CD4-positive, alpha-beta T cell treated with Interleukin-10 for 1 hour (primary cell): ENCODE data around the gene CD3D.

ENCODE experiments used
- DNase-seq: peaks from one replicate; pipeline ENCODE4 v3.0.0-alpha.2; 2020

Gene CD3D

GRCh38 chr11:118342503-118343161 lies at the start of gene CD3D:
CD3D (minus strand) TSS chr11:118342705; CDS start chr11:118342607, 98 bp downstream.
- peak; percentile 82 for DNase-seq

DNA sequence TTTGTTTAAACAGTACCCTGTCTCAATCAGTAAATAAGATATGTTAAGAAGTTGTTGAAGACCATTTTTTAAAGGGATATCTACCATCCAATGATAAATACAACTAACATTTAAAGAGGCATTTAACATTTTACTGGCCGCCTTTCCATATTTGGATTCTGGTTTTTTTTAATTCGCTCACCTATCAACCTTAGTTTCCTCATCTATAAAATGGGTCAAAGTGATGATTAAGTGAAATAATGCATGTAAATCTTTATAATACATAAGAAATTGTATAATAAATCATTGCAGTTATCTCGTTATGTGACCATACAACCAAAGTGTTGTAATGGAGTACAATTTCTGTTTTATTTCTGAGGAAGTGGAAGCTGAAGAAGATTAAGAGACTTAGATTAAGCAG lies 41.2 kb upstream of the CD3D start:
- DNase-seq = no peak

DNA sequence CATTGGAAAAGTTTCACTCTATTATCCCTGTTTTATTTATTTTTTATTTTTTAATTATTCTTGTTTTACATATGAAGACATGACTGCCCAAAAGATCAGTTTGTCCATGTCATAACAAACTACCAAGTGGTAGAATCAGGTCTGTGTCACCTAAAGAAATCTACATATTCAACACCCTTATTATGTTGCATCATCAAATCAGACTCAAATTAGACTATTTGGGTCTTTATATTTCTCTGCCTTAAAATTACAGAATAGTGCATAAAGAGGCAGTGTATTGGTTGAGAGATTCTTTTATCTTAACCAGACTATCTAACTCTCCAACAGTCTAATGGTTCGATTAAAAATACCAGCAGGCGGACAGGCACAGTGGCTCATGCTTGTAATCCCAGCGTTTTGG lies 40.4 kb upstream of the CD3D start:
- DNase-seq = no peak

- no peak for DNase-seq
Measured at GRCh38 chr11:118380571-118380970, 38.1 kb upstream of the CD3D start.

DNA sequence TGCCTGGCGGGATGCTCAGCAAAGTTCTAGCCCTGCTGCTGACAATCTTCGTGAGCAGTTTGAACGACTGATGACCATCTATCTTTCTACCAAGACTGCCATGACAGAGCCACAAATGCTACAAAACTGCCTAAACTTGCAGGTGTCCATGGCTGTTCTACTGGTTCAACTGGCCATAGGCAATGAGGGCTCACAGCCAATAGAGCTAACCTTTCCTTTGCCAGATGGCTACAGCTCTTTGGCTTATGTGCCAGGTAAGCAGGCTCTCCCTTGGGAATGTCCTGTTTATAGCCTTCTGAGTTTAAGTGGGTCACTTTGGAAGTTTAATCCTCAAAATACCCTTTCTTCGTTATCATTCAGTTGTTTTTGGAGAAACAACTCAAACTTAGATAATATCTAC lies 37.0 kb upstream of the CD3D start:
- no peak for DNase-seq

GRCh38 chr11:118375978-118376377 lies 33.5 kb upstream of the CD3D start:
- no peak for DNase-seq

DNA sequence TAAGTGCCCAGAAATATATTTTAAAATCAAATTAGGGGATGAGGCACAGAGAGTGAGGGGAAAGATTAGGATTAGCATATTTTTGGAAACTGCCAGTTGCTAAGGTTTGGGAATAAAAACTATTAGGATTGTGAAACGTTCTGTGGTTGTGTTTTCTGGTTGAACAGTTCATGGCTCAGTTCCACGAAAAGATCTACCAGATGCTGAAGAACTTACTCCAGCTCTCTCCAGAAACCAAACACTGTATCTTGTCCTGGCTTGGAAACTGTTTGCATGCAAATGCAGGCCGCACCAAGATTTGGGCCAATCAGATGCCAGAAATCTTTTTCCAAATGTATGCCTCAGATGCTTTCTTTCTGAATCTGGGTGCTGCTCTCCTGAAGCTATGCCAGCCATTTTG lies 32.2 kb upstream of the CD3D start:
- DNase-seq = no peak

DNA sequence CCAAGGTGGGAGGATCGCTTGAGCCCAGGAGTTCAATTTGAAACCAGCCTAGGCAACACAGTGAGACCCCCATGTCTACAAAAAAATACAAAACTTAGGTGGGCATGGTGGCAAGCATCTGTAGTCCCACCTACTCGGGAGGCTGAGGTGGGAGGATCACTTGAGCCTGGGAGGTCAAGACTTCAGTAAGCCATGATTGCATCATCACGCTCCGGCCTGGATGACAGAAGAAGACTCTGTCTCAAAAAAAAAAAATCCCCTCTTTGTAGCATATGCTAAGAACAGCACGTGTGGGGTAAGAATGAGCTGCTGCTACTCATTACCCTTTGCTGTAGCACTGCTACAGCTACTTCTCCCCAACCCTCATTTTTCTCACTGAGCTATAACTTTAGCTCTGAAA lies 31.4 kb upstream of the CD3D start:
- DNase-seq = no peak

DNA sequence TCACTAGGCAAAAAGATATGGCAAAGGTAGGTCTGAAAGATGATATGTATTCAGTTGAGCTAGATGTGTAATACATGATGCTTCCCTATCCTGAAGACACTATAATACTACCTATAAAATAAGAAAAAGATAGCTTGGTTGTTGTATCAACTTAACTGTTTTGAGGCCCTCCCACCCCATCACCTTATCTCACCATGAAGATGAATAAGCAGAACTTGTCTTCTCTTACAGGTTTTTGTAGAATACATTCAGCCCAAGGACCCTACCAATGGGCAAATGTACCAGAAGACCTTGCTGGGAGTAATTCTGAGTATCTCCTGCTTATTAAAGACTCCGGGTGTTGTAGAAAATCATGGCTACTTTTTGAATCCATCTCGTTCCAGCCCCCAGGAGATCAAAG lies 30.8 kb upstream of the CD3D start:
- no peak for DNase-seq

DNA sequence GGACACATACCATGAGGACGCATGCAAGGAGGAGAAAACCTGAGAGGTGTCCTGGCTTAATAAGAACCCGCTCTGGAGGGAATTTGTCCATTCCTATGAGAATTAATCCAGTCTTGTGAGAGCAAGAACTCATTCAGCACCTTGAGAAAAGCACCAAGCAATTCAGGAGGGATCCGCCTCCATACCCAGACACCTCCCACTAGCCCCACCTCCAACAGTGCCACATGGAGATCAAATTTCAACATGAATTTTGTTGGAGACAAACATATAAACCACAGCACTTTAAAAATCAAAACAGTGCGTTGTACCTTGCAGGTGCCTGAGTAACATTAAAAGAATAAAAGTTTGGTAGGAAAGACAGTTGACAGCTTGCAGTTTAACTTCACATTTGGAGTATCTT lies 28.3 kb upstream of the CD3D start:
- no peak for DNase-seq

GRCh38 chr11:118366287-118366686 lies 23.8 kb upstream of the CD3D start:
- DNase-seq = no peak

DNA sequence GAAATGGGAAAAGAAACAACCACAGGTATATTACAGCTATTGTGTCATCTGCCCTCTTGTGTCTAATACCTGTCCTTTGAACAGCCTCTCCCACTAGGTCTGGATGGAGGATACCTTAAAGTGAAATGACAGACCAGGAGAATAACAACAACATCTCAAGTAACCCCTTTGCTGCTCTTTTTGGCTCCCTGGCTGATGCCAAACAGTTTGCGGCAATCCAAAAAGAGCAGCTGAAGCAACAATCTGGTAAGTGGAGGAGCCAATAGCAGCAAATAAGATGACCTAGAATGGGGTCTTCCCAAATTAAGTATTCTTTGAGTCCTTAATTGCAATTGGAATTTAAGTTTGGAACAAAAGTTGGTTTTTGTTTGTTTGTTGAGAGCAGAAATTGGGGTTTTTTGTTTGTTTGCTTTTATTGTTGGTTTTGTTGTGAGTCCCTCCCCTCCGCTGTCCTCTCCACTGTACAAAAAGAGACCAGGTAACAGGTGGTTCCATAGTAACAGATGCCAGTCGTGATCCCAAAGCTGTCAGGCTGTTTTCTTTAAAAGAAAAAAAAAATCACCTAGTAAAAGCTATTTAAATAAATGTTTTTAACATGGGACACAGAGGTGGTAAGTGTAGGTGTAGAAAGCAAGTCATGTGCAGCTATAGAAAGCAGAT lies 22.6 kb upstream of the CD3D start:
- DNase-seq = no peak

DNA sequence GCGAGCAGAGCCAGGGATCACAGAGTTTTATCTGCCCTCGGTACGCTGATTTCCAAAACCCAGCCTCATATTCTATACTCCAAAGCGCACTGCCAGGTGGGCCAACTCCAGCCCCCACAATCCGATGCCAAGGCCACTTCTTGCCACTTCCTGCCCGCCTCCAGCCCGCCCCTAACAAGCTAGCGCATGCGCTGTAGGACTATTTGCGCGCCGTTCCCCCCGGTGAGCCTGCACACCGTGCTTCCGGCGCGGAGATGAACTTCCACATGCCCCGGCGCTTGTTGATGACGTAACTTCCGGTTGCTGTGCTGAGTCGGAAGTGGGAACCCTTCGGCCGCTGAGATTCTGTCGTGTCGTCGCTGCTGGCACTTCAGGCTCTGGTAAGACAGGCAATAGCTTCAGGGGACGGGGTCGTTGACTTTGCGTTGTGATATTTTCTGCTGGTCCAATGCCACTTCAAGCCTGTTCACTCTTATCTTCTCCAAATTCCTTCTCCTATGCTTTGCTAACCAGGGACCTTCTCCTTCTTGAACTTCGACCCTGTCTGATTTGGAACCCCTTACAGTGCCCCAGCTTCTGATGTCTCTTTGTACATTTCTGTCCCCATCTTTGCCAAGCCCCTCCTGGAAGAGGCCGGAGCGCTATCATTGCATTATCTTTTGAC lies 16.9 kb upstream of the CD3D start, which contains the start of gene UBE4A:
UBE4A (plus strand) TSS at position 306 of the 664 bp plus-strand sequence. CDS start 5,481 bp downstream, outside the sequence.
- peak; percentile 98 for DNase-seq

- no peak for DNase-seq
Measured at GRCh38 chr11:118358071-118358470, 15.6 kb upstream of the CD3D start.

DNA sequence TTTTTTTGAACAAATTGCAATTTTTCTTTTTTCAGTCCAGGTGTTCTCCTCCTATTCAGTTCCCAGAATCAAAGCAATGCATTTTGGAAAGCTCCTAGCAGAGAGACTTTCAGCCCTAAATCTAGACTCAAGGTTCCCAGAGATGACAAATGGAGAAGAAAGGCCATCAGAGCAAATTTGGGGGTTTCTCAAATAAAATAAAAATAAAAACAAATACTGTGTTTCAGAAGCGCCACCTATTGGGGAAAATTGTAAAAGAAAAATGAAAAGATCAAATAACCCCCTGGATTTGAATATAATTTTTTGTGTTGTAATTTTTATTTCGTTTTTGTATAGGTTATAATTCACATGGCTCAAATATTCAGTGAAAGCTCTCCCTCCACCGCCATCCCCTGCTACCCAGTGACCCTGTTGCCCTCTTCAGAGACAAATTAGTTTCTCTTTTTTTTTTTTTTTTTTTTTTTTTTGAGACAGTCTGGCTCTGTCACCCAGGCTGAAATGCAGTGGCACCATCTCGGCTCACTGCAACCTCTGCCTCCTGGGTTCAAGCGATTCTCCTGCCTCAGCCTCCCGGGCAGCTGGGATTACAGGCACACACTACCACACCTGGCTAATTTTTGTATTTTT lies 10.7 kb upstream of the CD3D start:
- DNase-seq = peak; percentile 76

DNA sequence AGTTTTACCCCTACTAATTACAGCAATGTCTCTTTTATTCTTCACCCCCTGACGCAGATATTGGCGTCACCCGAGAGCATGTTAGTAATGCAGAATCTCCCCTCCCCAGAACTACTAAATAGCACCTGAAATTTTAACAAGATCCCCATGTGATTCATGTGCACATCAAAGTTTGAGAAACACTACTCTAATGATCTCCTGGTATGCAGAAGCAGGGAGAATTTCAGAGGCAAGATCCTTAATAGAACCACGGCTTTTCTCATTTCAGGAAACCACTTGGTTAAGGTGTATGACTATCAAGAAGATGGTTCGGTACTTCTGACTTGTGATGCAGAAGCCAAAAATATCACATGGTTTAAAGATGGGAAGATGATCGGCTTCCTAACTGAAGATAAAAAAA lies 7.0 kb upstream of the CD3D start:
- no peak for DNase-seq

GRCh38 chr11:118343981-118344515 lies 1.5 kb upstream of the CD3D start, which contains the start of gene CD3G:
CD3G (plus strand) TSS chr11:118344344; CDS start chr11:118344424, 80 bp downstream.
- DNase-seq = peak; percentile 77

- DNase-seq = no peak
Measured at GRCh38 chr11:118343248-118343647, 743 bp upstream of the CD3D start.

DNA sequence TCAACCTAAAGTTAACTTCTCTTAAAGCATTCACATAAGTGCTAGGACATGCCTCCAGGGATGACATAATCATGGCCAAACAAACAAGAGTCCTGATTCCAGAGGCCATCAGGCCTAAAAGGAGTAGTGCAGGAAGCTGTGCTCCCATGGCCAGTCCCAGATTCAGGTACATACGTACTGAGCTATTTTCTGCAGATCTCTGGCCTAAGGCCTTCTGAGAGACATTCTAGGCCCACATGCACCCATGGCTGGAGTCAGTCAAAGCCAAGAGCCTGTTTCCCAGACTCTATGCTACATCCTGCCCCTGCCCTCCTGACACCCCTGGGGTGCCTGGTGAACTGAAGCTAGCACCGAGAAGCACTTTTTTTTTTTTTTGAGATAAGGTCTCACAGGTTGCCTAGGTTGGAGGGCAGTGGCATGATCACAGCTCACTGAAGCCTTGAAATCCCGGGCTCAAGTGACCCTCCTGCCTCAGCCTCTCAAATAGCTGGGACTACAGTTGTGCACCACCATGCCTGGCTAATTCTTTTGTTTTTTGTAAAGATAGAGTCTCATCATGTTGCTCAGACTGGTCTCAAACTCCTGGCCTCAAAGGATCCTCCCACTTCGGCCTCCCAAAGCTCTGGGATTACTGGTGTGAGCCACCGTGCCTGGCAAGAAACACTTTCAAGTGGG lies 553 bp downstream of the CD3D start:
- DNase-seq = no peak

DNA sequence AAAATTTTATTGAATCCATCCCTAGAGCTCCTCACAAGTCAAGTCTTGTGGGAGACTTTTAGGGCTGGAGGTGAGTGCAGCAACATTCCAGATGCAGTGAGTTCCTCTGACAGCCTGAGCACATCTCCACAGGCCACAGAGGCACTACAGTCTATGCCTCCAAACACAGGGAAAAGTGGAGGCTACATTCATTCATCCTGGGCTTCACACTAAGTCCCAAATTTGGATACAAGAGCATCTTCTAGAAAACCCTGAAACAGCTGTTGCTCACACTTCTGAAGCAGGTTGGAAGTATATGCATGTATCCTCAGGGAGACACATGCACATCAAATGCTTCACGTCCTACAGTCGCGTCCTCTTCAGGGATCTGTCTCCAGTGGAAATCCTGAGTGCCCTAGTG lies 1.2 kb downstream of the CD3D start:
- no peak for DNase-seq

GRCh38 chr11:118340449-118340848 lies 2.1 kb downstream of the CD3D start:
- DNase-seq = no peak

DNA sequence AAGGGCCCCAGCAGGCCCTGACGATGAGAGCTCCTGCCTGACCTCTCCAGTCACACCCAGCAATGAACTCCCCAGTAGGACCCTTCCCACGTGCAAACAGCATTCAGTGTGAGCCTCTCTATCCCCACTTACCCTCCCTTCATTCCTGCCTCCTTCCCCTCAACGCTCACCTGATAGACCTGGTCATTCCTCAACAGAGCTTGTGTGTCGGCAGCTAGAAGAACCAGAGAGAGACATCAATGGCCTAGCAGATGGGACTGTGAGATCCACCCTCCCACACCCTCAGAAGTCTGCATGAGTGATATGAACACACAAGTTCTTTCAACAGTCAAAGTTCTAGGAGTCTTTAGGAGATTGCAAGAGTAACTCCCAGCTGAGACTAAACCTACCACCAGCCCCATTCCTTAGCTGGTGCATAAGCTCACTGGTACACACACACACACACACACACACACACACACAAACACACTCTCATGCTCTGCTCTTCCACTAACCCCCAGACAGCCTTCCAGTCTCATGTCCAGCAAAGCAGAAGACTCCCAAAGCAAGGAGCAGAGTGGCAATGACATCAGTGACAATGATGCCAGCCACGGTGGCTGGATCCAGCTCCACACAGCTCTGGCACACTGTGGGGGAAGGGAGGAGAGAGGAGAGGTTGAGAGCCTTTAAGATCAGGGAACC lies 3.1 kb downstream of the CD3D start:
- peak; percentile 45 for DNase-seq
